H1 (cell line): ENCODE measurements around the gene TP63. TPM values are rescaled to one million over a fixed set of nuclear protein-coding genes. Genes with fewer than 3 reads are reported as not detected.

Experiments used
- CTCF ChIA-PET: fragments of 300-600 bp; sonication (Branson Sonifier 250); formaldehyde crosslinking; loops from one replicate; lab custom pipeline; 2021; ENCODE audit not compliant: partially characterized antibody; lab: Charles Lee
- POLR2A ChIA-PET: fragments of 300-600 bp; sonication (Branson Sonifier 250); formaldehyde crosslinking; loops from one replicate; lab custom pipeline; 2021; ENCODE audit warnings: inconsistent platforms; ENCODE audit not compliant: partially characterized antibody; lab: Charles Lee
- DNase-seq, 2 experiments: peaks; one replicate each; pipeline versions ENCODE4 v3.0.0 to v3.0.0-alpha.2; 2010 to 2022; ENCODE audit warnings: low spot score in 2 of 2, low read depth in 1 of 2, mixed read lengths in 1 of 2
- FAIRE-seq: peaks from 2 replicates; lab custom pipeline; 2011; peaks lifted over from hg19 to GRCh38; lab: Jason Lieb, UNC
- H2AFZ ChIP-seq: 2 replicates; pipeline ENCODE4 v1.8.1; 2012; ENCODE audit warnings: low read length, inconsistent platforms
- H2AK5ac ChIP-seq: 2 replicates; pipeline ENCODE4 v1.6.1; 2013; ENCODE audit warnings: low read depth, low read length
- H2BK120ac ChIP-seq: replicated peaks from 2 replicates; pipeline ENCODE3; 2013; ENCODE audit warnings: low read depth, low read length, inconsistent platforms
- H2BK12ac ChIP-seq: 2 replicates; pipeline ENCODE4 v1.6.1; 2013; ENCODE audit warnings: low read depth, low read length
- H2BK15ac ChIP-seq: 2 replicates; pipeline ENCODE4 v1.6.1; 2013; ENCODE audit warnings: low read length
- H2BK20ac ChIP-seq: 2 replicates; pipeline ENCODE4 v1.6.1; 2013; ENCODE audit warnings: low read length
- H2BK5ac ChIP-seq: 2 replicates; pipeline ENCODE4 v1.6.1; 2013; ENCODE audit warnings: low read depth, low read length
- H3K14ac ChIP-seq: 2 replicates; pipeline ENCODE4 v1.6.1; 2013; ENCODE audit warnings: inconsistent platforms; ENCODE audit not compliant: insufficient read length
- H3K18ac ChIP-seq: 2 replicates; pipeline ENCODE4 v1.6.1; 2013; ENCODE audit warnings: low read length; ENCODE audit errors: extremely low read depth
- H3K23ac ChIP-seq: 2 replicates; pipeline ENCODE4 v1.6.1; 2013; ENCODE audit warnings: inconsistent platforms; ENCODE audit not compliant: insufficient read length
- H3K23me2 ChIP-seq: 2 replicates; pipeline ENCODE4 v1.6.1; 2013; ENCODE audit warnings: low read depth, low read length
- H3K27ac ChIP-seq: 2 replicates; pipeline ENCODE4 v1.6.1; 2011; ENCODE audit warnings: low read depth, low read length, inconsistent platforms
- H3K27me3 ChIP-seq, 4 experiments: replicated peaks in 1 of 4; 1 replicate in 1 of 4; 2 replicates in 3 of 4; pipeline versions ENCODE4 v1.6.1 to v1.8.1; 2011 to 2013; ENCODE audit warnings: low read length in 3 of 4, mild to moderate bottlenecking in 3 of 4, inconsistent platforms in 2 of 4, mixed read lengths in 2 of 4, moderate library complexity in 1 of 4; ENCODE audit not compliant: control insufficient read depth in 3 of 4, insufficient read depth in 3 of 4; ENCODE audit errors: extremely low read depth in 1 of 4
- H3K36me3 ChIP-seq, 4 experiments: 2 replicates each; pipeline versions ENCODE4 v1.6.1 to v1.8.1; 2011 to 2013; ENCODE audit warnings: mild to moderate bottlenecking in 4 of 4, low read length in 3 of 4, moderate library complexity in 2 of 4, control low read depth in 1 of 4, inconsistent platforms in 1 of 4; ENCODE audit not compliant: insufficient read depth in 4 of 4, control insufficient read depth in 2 of 4
- H3K4ac ChIP-seq: replicated peaks from 2 replicates; pipeline ENCODE3; 2013; ENCODE audit warnings: low read length, low read depth, mixed read lengths, inconsistent platforms; ENCODE audit not compliant: insufficient read length
- H3K4me1 ChIP-seq, 4 experiments: replicated peaks in 1 of 4; 1 replicate in 1 of 4; 2 replicates in 3 of 4; pipeline versions ENCODE4 v1.6.1 to v1.8.1; 2011 to 2013; ENCODE audit warnings: low read length in 3 of 4, inconsistent platforms in 2 of 4, mixed read lengths in 1 of 4; ENCODE audit not compliant: insufficient read depth in 4 of 4, control insufficient read depth in 3 of 4
- H3K4me2 ChIP-seq, 2 experiments: 2 replicates each; pipeline versions ENCODE4 v1.6.1 to v1.8.1; 2011 to 2013; ENCODE audit warnings: low read depth in 2 of 2, low read length in 2 of 2, control low read depth in 1 of 2, inconsistent platforms in 1 of 2, mild to moderate bottlenecking in 1 of 2; ENCODE audit not compliant: insufficient read depth in 1 of 2
- H3K4me3 ChIP-seq, 4 experiments: fragments of 200-600, 300-600 bp in 1 of 4; sonication (generic), shearing (Covaris generic), sonication (Bioruptor Twin) in 1 of 4; 2 replicates each; pipeline versions ENCODE4 v1.5.1 to v1.8.1; 2011 to 2016; ENCODE audit warnings: low read length in 4 of 4, low read depth in 3 of 4, control low read depth in 2 of 4, inconsistent platforms in 2 of 4, mild to moderate bottlenecking in 2 of 4, mixed read lengths in 1 of 4, moderate library complexity in 1 of 4; ENCODE audit not compliant: insufficient read depth in 2 of 4; ENCODE audit errors: extremely low read depth in 1 of 4
- H3K56ac ChIP-seq: replicated peaks from 2 replicates; pipeline ENCODE3; 2013; ENCODE audit warnings: low read depth, mild to moderate bottlenecking, mixed read lengths, low read length, inconsistent platforms; ENCODE audit not compliant: insufficient read length
- H3K79me1 ChIP-seq: 2 replicates; pipeline ENCODE4 v1.6.1; 2013; ENCODE audit warnings: low read depth, low read length, control low read depth
- H3K79me2 ChIP-seq, 2 experiments: 2 replicates each; pipeline versions ENCODE4 v1.6.1 to v1.8.1; 2012 to 2013; ENCODE audit warnings: low read length in 2 of 2, mild to moderate bottlenecking in 2 of 2, inconsistent platforms in 1 of 2; ENCODE audit not compliant: insufficient read depth in 2 of 2, control insufficient read depth in 1 of 2
- H3K9ac ChIP-seq, 4 experiments: replicated peaks in 1 of 4; 1 replicate in 1 of 4; 2 replicates in 3 of 4; pipeline versions ENCODE4 v1.6.1 to v1.8.1; 2011 to 2013; ENCODE audit warnings: low read depth in 3 of 4, low read length in 3 of 4, control low read depth in 2 of 4, mild to moderate bottlenecking in 2 of 4, moderate library complexity in 2 of 4, inconsistent platforms in 1 of 4; ENCODE audit errors: extremely low read depth in 1 of 4
- H3K9me3 ChIP-seq, 2 experiments: 2 replicates each; pipeline versions ENCODE4 v1.6.1 to v1.8.1; 2012 to 2013; ENCODE audit warnings: mild to moderate bottlenecking in 2 of 2, moderate library complexity in 2 of 2, control low read depth in 1 of 2, inconsistent platforms in 1 of 2, low read depth in 1 of 2, low read length in 1 of 2, mixed read lengths in 1 of 2; ENCODE audit not compliant: insufficient read depth in 2 of 2
- H4K20me1 ChIP-seq, 2 experiments: replicated peaks in 1 of 2; 2 replicates each; pipeline versions ENCODE3 to v1.8.1; 2011 to 2013; ENCODE audit warnings: inconsistent platforms in 2 of 2, low read length in 2 of 2, mild to moderate bottlenecking in 1 of 2; ENCODE audit not compliant: insufficient read depth in 2 of 2, control insufficient read depth in 1 of 2
- H4K5ac ChIP-seq: 2 replicates; pipeline ENCODE4 v1.6.1; 2013; ENCODE audit warnings: low read length, low read depth, mixed read lengths, inconsistent platforms; ENCODE audit not compliant: insufficient read length
- H4K8ac ChIP-seq: 2 replicates; pipeline ENCODE4 v1.8.0; 2013; ENCODE audit warnings: mild to moderate bottlenecking, moderate library complexity, low read length, inconsistent platforms; ENCODE audit not compliant: insufficient read depth; ENCODE audit errors: extremely low read depth
- H4K91ac ChIP-seq: replicated peaks from 2 replicates; pipeline ENCODE3; 2013; ENCODE audit warnings: low read length, mixed read lengths, inconsistent platforms; ENCODE audit not compliant: insufficient read length
- RAD21 ChIP-seq, 2 experiments: IDR thresholded peaks in 1 of 2; conservative IDR thresholded peaks in 1 of 2; 2 replicates each; pipeline ENCODE4 v1.6.1; 2011; ENCODE audit warnings: low read depth in 2 of 2, low read length in 2 of 2, improper control_type of control experiment in 1 of 2, inconsistent platforms in 1 of 2, mild to moderate bottlenecking in 1 of 2, moderate library complexity in 1 of 2
- RNF2 ChIP-seq: fragments of 200-900, 300-1000 bp; sonication (generic); IDR thresholded peaks from 2 replicates; pipeline ENCODE4 v1.7.1; 2016; ENCODE audit warnings: borderline replicate concordance, low read depth, mild to moderate bottlenecking, antibody characterized with exemption, low read length; ENCODE audit not compliant: poor library complexity, severe bottlenecking; ENCODE audit errors: missing control alignments
- SIN3A ChIP-seq, 2 experiments: IDR thresholded peaks in 1 of 2; conservative IDR thresholded peaks in 1 of 2; 2 replicates each; pipeline ENCODE4 v1.6.1; 2011 to 2012; ENCODE audit warnings: low read length in 2 of 2, improper control_type of control experiment in 1 of 2, low read depth in 1 of 2, mild to moderate bottlenecking in 1 of 2
- WGBS, 2 experiments: shearing (Covaris generic) in 1 of 2; methylation state at CpG; one replicate each; pipeline versions ENCODE4 v1.1.6 to v1.1.7; 2013 to 2015; ENCODE audit warnings: low lambda C conversion rate in 2 of 2, mixed read lengths in 2 of 2, inconsistent platforms in 1 of 2, low coverage in 1 of 2, missing lambda C conversion rate in 1 of 2; ENCODE audit not compliant: insufficient replicate concordance in 2 of 2, insufficient coverage in 1 of 2, insufficient read length in 1 of 2; ENCODE audit errors: extremely low coverage in 1 of 2, missing lambda C conversion rate in 1 of 2; 5-methylcytosine and 5-hydroxymethylcytosine counted together
- polyA plus RNA-seq, 7 experiments: library from polyadenylated mRNA; depleted of rRNA in 3 of 7; stranded (reverse) in 5 of 7; unstranded in 2 of 7; fragments of >200 nt in 5 of 7; fragments of 200-250 nt in 2 of 7; gene quantifications; 1 replicate in 5 of 7; 2 replicates in 1 of 7; 4 replicates in 1 of 7; pipeline versions ENCODE4 v1.2.1 to v1.2.3, GENCODE V29; 2011 to 2013; ENCODE audit warnings: missing spikeins in 2 of 7, mixed read lengths in 2 of 7
- total RNA-seq: library from RNA; stranded (reverse); fragmentation: NEBNext Ultra II Directional; extraction: Animal tissue kit (Norgen Biotek cat#: 25700); gene quantifications from 2 replicates; pipeline ENCODE4 v1.2.1, GENCODE V29; 2021

TP63 gene
- total and polyA plus RNA-seq, 2 of the 8 experiments (the other 6 are each of a cell fraction or from before 2014, with no cell fraction given), result not detected

GRCh38 chr3:189842681-189843602, 211.8 kb downstream of the TP63 start:
- Histone ChIP-seq H2AFZ (no peak overlapping the region), H2BK20ac (no peak overlapping the region), H3K9ac (no peak overlapping the region), H4K8ac (no peak overlapping the region), H2BK5ac (no peak overlapping the region), H3K4ac (no peak overlapping the region), H3K27me3 (no peaks in the 10 kb centered on the region), H3K4me2 (no peak overlapping the region), H3K14ac (no peak overlapping the region), H3K23ac (no peak overlapping the region), H3K4me3 (no peak overlapping the region), H2BK15ac (no peak overlapping the region), H2BK12ac (no peak overlapping the region), H3K36me3 (no peaks in the 10 kb centered on the region), H3K18ac (no peak overlapping the region), H3K9me3 (no peaks in the 10 kb centered on the region), H3K79me1 (no peaks in the 10 kb centered on the region), H4K5ac (no peak overlapping the region), H3K4me1 (peaks cover 0 to 7% (median 0%) of the 10 kb centered on the region in 4 experiments; a peak in 1 of 7 replicates), H2BK120ac (no peak overlapping the region), H2AK5ac (no peak overlapping the region), H3K23me2 (no peaks in the 10 kb centered on the region), H4K91ac (no peak overlapping the region), H3K79me2 (no peaks in the 10 kb centered on the region), H4K20me1 (no peaks in the 10 kb centered on the region), H3K27ac (no peak overlapping the region), H3K56ac (no peak overlapping the region)
- WGBS, 2 experiments, result 85% methylated on average over 15 of the region's 19 CpGs; no CpG with 5 or more reads in 1 of the 2 experiments
- DNase-seq, result no peak
- CTCF ChIA-PET, result interaction anchor here (0.5 kb wide), 1 partner anchor 48 kb away, joined by 3 read pairs; no protein-coding TSS in a partner anchor
- no peak for FAIRE-seq
- TF ChIP-seq RAD21 (IDR thresholded peaks at IDR 0.05 in 1 of 2, conservative IDR thresholded peaks at IDR 0.05 in 1 of 2; ENCODE audit: low read depth in 2 of 2, low read length in 2 of 2) (no peak), SIN3A (conservative IDR thresholded peaks at IDR 0.05 in 1 of 2, IDR thresholded peaks at IDR 0.05 in 1 of 2; ENCODE audit: low read depth in 1 of 2, low read length in 2 of 2) (no peak), RNF2 (no peak)
- POLR2A ChIA-PET, result no interaction called here
